AG09309 (cell line): ENCODE results near the gene MCM3AP.
"Not testable (repeated sequence)": the region's sequence is repeated elsewhere in the genome, so short reads cannot be mapped to it uniquely, and the experiment has no call there.

ENCODE experiments used
- DNase-seq: peaks from one replicate; pipeline ENCODE4 v3.0.0-alpha.2; 2010; ENCODE audit warnings: low read depth
- H3K4me3 ChIP-seq: 2 replicates; pipeline ENCODE4 v1.5.1; 2011; ENCODE audit warnings: mild to moderate bottlenecking, low read depth, low read length, moderate library complexity; ENCODE audit not compliant: control insufficient read depth
- TF ChIP-seq, protein P1 (sequence below): IDR thresholded peaks from 2 replicates; pipeline ENCODE4 v1.5.1; 2011; ENCODE audit warnings: mild to moderate bottlenecking, low read depth, low read length, inconsistent platforms; ENCODE audit not compliant: insufficient read depth, control insufficient read depth; ENCODE audit errors: missing control alignments

MCM3AP gene

GRCh38 chr21:46312949-46313348, 27.5 kb upstream of the MCM3AP start:
- no peak for DNase-seq
- H3K4me3 ChIP-seq: no peak overlapping the region
- TF ChIP-seq, protein P1, sequence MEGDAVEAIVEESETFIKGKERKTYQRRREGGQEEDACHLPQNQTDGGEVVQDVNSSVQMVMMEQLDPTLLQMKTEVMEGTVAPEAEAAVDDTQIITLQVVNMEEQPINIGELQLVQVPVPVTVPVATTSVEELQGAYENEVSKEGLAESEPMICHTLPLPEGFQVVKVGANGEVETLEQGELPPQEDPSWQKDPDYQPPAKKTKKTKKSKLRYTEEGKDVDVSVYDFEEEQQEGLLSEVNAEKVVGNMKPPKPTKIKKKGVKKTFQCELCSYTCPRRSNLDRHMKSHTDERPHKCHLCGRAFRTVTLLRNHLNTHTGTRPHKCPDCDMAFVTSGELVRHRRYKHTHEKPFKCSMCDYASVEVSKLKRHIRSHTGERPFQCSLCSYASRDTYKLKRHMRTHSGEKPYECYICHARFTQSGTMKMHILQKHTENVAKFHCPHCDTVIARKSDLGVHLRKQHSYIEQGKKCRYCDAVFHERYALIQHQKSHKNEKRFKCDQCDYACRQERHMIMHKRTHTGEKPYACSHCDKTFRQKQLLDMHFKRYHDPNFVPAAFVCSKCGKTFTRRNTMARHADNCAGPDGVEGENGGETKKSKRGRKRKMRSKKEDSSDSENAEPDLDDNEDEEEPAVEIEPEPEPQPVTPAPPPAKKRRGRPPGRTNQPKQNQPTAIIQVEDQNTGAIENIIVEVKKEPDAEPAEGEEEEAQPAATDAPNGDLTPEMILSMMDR: no peak

GRCh38 chr21:46311568-46311967, 26.2 kb upstream of the MCM3AP start:
- no peak overlapping the region for H3K4me3 ChIP-seq
- TF ChIP-seq, protein P1: no peak
- DNase-seq: no peak

GRCh38 chr21:46310260-46310659, 24.8 kb upstream of the MCM3AP start:
- H3K4me3 ChIP-seq: not testable (repeated sequence)

GRCh38 chr21:46308431-46308830, 23.0 kb upstream of the MCM3AP start:
- DNase-seq: no peak
- no peak overlapping the region for H3K4me3 ChIP-seq
- TF ChIP-seq, protein P1: no peak

More at GRCh38 chr21:46310260-46310659, 24.8 kb upstream of the MCM3AP start:
- DNase-seq: not testable (repeated sequence)

DNA sequence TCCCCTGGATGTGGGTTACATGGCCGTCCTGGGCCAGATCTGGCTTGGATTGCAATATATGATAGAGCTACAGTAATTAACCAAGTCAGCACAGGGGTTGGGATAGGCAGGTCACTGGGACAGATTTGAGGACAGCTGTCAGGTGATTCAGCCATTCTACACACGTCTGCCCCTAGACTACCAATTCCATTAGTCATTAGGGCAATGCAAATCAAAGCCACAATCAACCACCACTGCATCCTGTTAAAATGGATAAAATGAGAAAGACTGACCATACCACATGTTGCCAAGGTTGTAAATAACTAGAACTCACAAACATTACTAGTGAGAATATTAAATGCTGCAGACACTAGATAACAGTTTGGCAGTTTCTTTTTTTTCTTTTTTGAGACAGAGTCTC, 22.2 kb upstream of the MCM3AP start:
- H3K4me3 ChIP-seq: no peak overlapping the region
- TF ChIP-seq, protein P1: no peak
- no peak for DNase-seq

- TF ChIP-seq, protein P1: no peak
Measured at GRCh38 chr21:46304955-46305354, 19.5 kb upstream of the MCM3AP start.

GRCh38 chr21:46304437-46304836, 19.0 kb upstream of the MCM3AP start:
- DNase-seq: no peak
- no peak overlapping the region for H3K4me3 ChIP-seq
- TF ChIP-seq, protein P1: no peak

More at GRCh38 chr21:46304955-46305354, 19.5 kb upstream of the MCM3AP start:
- no peak overlapping the region for H3K4me3 ChIP-seq
- DNase-seq: no peak
